Suprapubic skin (tissue), 4 donors: ENCODE results near the gene THRAP3. TPM values are rescaled to one million over a fixed set of nuclear protein-coding genes. Genes with fewer than 3 reads are reported as not detected.

Source experiments
- DNase-seq, 2 donors: peaks; one replicate each; pipeline ENCODE4 v3.0.0-alpha.2; 2019; ENCODE audit warnings: low spot score in 2 of 2
- H3K27ac ChIP-seq: fragments of 200-600 bp; sonication (generic); one replicate; pipeline ENCODE4 v1.5.1; 2019
- H3K27me3 ChIP-seq: fragments of 200-600 bp; sonication (generic); one replicate; pipeline ENCODE4 v1.5.1; 2019
- H3K36me3 ChIP-seq: fragments of 200-600 bp; sonication (generic); one replicate; pipeline ENCODE4 v1.5.1; 2019
- H3K4me1 ChIP-seq: fragments of 200-600 bp; sonication (generic); one replicate; pipeline ENCODE4 v1.5.1; 2019
- H3K4me3 ChIP-seq: fragments of 200-600 bp; sonication (generic); one replicate; pipeline ENCODE4 v1.5.1; 2019; ENCODE audit warnings: mild to moderate bottlenecking
- H3K9me3 ChIP-seq: fragments of 200-600 bp; sonication (generic); one replicate; pipeline ENCODE4 v1.5.1; 2019
- EP300 ChIP-seq: sonication (generic); formaldehyde crosslinking; IDR thresholded peaks from one replicate; pipeline ENCODE4 v1.6.1; 2017; ENCODE audit warnings: antibody characterized with exemption
- POLR2A ChIP-seq, 2 donors: fragments of 450-650 bp; IDR thresholded peaks; one replicate each; pipeline ENCODE4 v1.6.1; 2017; ENCODE audit warnings: antibody characterized with exemption in 2 of 2, mild to moderate bottlenecking in 2 of 2, moderate library complexity in 2 of 2
- POLR2AphosphoS5 ChIP-seq, 3 donors: sonication (generic); formaldehyde crosslinking; IDR thresholded peaks; one replicate each; pipeline ENCODE4 v1.6.1; 2017; ENCODE audit warnings: antibody characterized with exemption in 3 of 3
- WGBS: methylation state at CpG from one replicate; pipeline ENCODE4 v1.1.5; 2018; 5-methylcytosine and 5-hydroxymethylcytosine counted together
- total RNA-seq, 4 donors: library from RNA; depleted of rRNA; stranded (reverse); fragments of >200 nt; gene quantifications; one replicate each; pipeline ENCODE4 v1.1.0, GENCODE V29; 2016
- TF ChIP-seq, protein P1 (sequence below), 2 donors: fragments of 200-600 bp in 1 of 2; fragments of 450-650 bp in 1 of 2; sonication (generic) in 1 of 2; IDR thresholded peaks; one replicate each; pipeline ENCODE4 v1.5.1; 2016 to 2019; ENCODE audit warnings: antibody characterized with exemption in 2 of 2, mild to moderate bottlenecking in 1 of 2, moderate library complexity in 1 of 2

Gene THRAP3
- total RNA-seq, 4 donors from 2014 or later: 73.3 to 93.3 (median 78.2) TPM

DNA sequence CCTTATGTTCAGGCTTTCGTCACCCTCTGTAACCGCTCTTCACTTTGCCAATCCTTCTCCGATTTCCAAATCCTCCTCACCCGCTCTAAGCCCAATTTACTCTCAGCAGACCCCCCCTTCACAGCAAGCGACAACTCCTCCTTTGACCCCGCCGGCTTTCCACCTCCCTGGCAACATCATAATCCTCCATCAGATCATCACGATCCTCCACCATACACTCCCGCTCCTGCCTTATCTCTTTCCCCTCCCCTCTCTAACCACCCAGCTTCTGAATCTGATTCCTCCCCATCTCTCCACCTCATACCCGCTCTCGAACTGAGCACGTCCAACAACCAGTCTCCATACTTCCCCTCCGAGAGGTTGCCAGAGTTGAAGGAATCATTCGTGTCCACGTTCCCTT, 106.7 kb downstream of the THRAP3 start:
- Histone ChIP-seq H3K9me3 (no peaks in the 10 kb centered on the region), H3K27ac (no peak overlapping the region), H3K27me3 (no peaks in the 10 kb centered on the region), H3K36me3 (no peaks in the 10 kb centered on the region), H3K4me1 (peaks cover 16% of the 10 kb centered on the region), H3K4me3 (no peak overlapping the region)
- DNase-seq: no peak
- 92% methylated on average over 15 of the region's 15 CpGs for WGBS
- TF ChIP-seq, protein P1, sequence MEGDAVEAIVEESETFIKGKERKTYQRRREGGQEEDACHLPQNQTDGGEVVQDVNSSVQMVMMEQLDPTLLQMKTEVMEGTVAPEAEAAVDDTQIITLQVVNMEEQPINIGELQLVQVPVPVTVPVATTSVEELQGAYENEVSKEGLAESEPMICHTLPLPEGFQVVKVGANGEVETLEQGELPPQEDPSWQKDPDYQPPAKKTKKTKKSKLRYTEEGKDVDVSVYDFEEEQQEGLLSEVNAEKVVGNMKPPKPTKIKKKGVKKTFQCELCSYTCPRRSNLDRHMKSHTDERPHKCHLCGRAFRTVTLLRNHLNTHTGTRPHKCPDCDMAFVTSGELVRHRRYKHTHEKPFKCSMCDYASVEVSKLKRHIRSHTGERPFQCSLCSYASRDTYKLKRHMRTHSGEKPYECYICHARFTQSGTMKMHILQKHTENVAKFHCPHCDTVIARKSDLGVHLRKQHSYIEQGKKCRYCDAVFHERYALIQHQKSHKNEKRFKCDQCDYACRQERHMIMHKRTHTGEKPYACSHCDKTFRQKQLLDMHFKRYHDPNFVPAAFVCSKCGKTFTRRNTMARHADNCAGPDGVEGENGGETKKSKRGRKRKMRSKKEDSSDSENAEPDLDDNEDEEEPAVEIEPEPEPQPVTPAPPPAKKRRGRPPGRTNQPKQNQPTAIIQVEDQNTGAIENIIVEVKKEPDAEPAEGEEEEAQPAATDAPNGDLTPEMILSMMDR (IDR thresholded peaks at IDR 0.05): no peak
- TF ChIP-seq POLR2AphosphoS5 (IDR thresholded peaks at IDR 0.05) (no peak), EP300 (no peak)

DNA sequence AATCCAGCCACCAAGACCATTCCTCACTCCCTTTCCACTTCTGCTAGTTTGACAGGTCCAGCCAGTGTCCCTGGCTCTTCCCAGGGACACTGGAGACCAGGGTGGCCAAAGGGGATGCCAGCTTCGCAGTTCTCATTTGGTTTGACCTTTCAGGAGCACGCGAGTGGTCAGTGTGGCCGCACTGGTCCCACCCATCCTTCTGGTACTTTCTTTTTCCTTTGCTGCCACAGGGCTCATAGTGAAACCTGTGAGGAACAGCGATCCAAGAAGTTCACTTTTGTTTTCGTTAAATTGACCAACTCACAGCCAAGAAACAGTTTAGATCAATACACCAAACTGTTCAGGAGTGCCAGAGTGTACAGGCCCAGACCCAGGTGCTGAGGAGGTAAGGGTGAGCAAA, 113.6 kb downstream of the THRAP3 start:
- TF ChIP-seq EP300 (no peak), POLR2AphosphoS5 (IDR thresholded peaks at IDR 0.05) (no peak), POLR2A (IDR thresholded peaks at IDR 0.05) (no peak)
- TF ChIP-seq, protein P1 (IDR thresholded peaks at IDR 0.05): no peak
- H3K9me3 ChIP-seq: no peaks in the 10 kb centered on the region
- H3K4me1 ChIP-seq: peaks cover 6% of the 10 kb centered on the region
- H3K4me3 ChIP-seq: no peak overlapping the region
- H3K27me3 ChIP-seq: no peaks in the 10 kb centered on the region
- DNase-seq: no peak
- H3K27ac ChIP-seq: no peak overlapping the region
- 93% methylated on average over 6 of the region's 6 CpGs for WGBS
- peaks cover 29% of the 10 kb centered on the region for H3K36me3 ChIP-seq

DNA sequence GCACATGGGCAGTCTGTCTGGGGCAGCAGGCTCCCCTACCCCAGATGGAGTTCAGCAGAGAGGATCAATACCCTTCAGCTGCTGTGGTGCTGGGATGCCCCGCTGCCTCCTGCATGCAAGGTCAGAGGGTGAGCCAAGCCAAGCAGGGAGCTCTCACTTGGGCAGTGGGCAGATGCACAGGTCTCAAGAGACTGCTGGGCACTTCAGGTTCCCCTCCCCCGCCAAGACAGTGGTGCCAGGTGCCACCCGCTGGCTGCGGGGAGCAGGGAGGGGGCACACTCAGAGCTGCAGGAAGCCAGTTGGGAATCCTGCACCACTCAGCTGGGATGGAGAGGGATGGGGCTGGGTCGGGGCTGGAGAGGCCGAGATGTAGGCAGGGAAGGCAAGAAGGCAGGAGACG, 115.0 kb downstream of the THRAP3 start:
- Histone ChIP-seq H3K27me3 (no peaks in the 10 kb centered on the region), H3K4me3 (no peak overlapping the region), H3K4me1 (peaks cover 11% of the 10 kb centered on the region), H3K36me3 (peaks cover 32% of the 10 kb centered on the region), H3K9me3 (no peaks in the 10 kb centered on the region), H3K27ac (no peak overlapping the region)
- TF ChIP-seq EP300 (no peak), POLR2AphosphoS5 (IDR thresholded peaks at IDR 0.05) (no peak), POLR2A (IDR thresholded peaks at IDR 0.05) (no peak)
- TF ChIP-seq, protein P1 (IDR thresholded peaks at IDR 0.05): no peak
- WGBS: 72% methylated on average over 3 of the region's 7 CpGs
- no peak for DNase-seq

DNA sequence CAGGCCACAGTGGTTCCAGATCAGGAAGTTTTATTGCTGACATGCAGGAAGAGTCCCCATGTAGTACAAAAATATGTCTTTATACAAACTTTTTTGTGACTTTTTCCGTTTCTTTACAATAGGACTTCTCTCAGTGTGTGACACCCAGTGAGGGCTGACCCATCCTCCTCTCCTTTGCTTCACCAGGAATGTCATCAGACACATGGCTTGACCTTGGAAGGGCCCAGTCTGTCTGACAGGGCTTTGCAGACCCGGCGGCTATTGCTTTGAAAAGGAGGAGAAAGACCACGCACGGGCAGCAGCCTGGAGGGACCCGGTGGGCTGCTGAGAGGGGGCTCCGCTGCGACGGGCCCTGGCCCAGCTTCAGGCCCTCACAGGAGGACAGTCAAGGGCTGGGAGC, 115.4 kb downstream of the THRAP3 start:
- TF ChIP-seq, protein P1 (IDR thresholded peaks at IDR 0.05): no peak
- no peak for TF ChIP-seq POLR2AphosphoS5 (IDR thresholded peaks at IDR 0.05)
- Histone ChIP-seq H3K36me3 (peaks cover 35% of the 10 kb centered on the region), H3K27ac (no peak overlapping the region), H3K4me3 (no peak overlapping the region), H3K27me3 (no peaks in the 10 kb centered on the region), H3K9me3 (no peaks in the 10 kb centered on the region), H3K4me1 (peaks cover 11% of the 10 kb centered on the region)
- 91% methylated on average over 9 of the region's 9 CpGs for WGBS
- no peak for DNase-seq

DNA sequence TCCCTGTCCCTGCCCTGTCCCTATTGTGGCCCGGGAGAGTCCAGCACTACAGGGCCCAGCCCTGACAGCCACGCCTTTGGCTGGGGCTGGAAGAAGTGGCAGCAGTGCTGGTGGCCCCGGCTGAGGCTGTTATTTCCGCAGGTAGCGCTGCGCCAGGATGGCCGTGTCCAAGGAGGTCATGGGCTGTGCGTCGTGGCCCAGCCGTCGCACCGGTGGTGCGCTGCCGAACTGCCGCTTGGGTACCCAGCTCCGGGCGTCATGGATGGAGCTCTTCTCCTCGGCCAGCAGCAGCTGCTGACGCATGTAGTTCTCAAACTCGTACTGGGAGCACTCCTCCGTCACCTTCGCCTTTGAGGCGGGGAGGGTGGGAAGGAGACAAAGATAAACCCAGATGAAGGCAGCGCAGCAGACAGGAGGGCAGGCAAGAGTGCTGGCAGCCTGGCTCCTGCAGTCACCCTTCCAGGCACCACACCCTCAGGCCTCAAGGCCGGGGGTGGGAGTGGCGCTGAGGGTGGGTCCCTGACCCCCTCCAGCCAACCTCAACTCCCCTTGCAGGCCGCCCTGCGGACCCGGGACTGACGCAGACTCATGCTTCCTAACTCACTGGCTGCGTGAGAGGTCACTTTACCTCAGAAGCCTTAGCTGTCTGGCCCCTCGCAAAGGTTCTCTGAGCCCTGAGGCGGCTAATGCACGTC, 117.5 kb downstream of the THRAP3 start:
- Histone ChIP-seq H3K27me3 (no peaks in the 10 kb centered on the region), H3K4me3 (no peak overlapping the region), H3K27ac (no peak overlapping the region), H3K9me3 (no peaks in the 10 kb centered on the region), H3K36me3 (peaks cover 53% of the 10 kb centered on the region), H3K4me1 (peaks cover 11% of the 10 kb centered on the region)
- no peak for DNase-seq
- TF ChIP-seq POLR2AphosphoS5 (IDR thresholded peaks at IDR 0.05) (no peak), EP300 (no peak), POLR2A (IDR thresholded peaks at IDR 0.05) (no peak)
- TF ChIP-seq, protein P1 (IDR thresholded peaks at IDR 0.05): no peak
- 83% methylated on average over 16 of the region's 34 CpGs for WGBS
